A549 treated with Mapracorat at 1 μM for 4 hours (cell line): ENCODE data around the gene UBE2H. TPM values are rescaled to one million over a fixed set of nuclear protein-coding genes. Genes with fewer than 3 reads are reported as not detected.

Experiments used
- total RNA-seq: library from RNA; stranded (reverse); fragments of 200-300 nt; extraction: Qiagen RNA extraction; gene quantifications from 5 replicates; pipeline ENCODE4 v1.2.3, GENCODE V29; 2022

The UBE2H gene
- 44.4 to 54.0 TPM (median 50.2 TPM) in 5 replicates for total RNA-seq

GRCh38 chr7:129952653-129953560 is at the start of gene UBE2H:
Gene UBE2H (minus strand): TSS chr7:129952960. CDS start chr7:129952555, 405 bp downstream.

Other genes starting within 250 kb of the UBE2H start
- gene ZC3HC1, start 98.4 kb upstream of the UBE2H start, total RNA-seq = 24.1 to 28.3 TPM (median 25.2 TPM) in 5 replicates
- gene KLHDC10, start 117.6 kb upstream of the UBE2H start, total RNA-seq = 9.9 to 15.7 TPM (median 13.6 TPM) in 5 replicates